NCI-H524 (cell line): Measurements from ENCODE around the gene CFAP141.
A peak's percentile ranks its signal among the peaks of the same experiment; 100 is the strongest.
"Not testable (repeated sequence)": the region's sequence is repeated elsewhere in the genome, so short reads cannot be mapped to it uniquely, and the experiment has no call there.

Experiments
- DNase-seq, 2 experiments: peaks; one replicate each; lab custom pipeline; 2025; lab: John Stamatoyannopoulos, UW

The CFAP141 gene

DNA sequence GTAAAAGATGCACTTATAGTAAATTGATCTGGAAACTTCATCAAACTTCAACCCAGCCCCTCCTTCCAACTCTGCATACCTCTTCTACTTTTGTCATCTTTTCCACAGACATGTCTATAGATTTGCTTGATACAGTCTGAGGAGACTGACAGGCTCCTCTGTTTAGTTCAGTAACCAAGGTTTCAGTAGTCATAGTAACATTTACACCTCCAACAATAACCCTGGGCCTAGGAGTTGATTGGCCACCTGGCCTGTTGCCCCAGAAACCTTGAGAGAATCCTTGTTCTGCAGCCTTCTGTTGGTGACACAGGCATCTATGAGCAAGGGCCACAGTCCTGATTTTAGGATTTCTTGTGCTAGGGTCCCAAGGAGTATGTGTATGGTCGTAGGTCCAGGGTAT lies at the start of gene CFAP141:
Gene CFAP141 (minus strand): TSS at position 138 of the 400 bp plus-strand sequence. CDS start 26 bp downstream, at position 112.
- DNase-seq: no peak

DNA sequence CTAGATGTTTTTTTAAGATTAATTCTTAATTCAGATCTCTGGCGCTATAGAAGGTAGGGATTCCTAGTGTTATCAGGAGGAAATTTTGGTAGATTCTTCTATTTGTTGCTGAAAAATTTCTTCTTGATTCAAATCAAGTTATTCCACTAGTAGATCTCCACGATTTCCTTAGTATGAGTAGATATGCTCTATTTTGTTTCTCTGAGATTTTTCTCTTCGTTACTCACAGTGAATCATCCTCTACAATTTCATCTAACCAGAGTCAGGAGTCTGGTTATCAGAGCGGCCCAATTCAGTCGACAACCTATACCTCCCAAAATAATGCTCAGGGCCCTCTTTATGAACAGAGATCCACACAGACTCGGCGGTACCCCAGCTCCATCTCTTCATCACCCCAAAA lies 47.5 kb upstream of the CFAP141 start:
- DNase-seq: no peak

DNA sequence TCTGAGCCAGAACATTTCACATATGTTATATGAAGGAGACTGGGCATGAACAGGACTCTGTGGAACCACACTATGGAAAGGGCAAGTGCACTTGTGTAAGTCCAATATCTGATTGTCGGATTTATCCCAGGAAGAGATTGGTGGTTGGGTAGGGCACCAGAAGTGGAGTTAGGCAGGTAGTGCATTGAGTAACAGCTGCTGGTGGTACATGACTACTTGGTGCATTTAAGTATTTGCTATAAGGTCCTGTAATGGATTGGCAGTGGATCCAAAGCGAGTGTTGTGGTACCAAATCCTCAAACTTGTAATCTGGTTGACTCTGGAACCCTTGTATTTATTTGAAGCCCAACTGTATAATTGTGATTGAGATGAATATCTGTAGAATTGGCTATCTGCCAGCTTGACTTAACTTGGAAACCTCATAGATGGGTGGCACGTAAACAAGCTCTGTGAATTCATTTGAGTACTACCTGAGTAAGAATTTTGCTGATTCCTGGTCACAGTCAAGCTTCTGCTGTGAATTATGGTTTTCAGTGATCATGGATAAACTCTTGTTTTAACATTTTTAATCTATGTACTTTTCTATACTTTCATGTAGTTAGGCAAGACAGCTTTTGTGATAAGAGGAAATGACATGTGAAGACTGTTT lies 35.7 kb upstream of the CFAP141 start:
- DNase-seq: no peak

DNA sequence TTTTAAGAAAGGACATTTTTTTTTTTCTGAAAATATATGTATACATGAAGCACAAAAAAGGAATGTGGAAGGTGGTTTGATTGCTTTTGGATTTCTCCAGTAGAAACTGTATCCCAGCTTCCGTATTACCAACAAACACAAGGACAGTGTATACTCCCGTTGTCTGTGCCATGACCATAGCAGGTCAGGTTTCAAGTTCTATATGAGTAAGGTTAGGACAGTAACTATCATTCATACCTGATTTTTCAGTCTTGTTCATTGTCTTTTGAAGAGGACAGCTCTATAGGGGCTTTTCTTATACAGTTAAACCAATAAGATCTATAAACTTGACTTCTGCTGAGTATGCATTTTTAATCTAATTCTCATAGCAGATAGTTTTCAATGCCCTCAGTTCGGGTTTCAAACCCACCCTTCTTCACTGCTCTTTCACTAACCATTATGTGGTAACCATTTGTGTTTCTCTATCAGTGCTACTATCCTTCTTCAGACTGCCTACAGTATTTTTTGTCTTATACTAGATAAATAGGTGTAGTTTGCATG lies 34.2 kb upstream of the CFAP141 start:
- DNase-seq: no peak

DNA sequence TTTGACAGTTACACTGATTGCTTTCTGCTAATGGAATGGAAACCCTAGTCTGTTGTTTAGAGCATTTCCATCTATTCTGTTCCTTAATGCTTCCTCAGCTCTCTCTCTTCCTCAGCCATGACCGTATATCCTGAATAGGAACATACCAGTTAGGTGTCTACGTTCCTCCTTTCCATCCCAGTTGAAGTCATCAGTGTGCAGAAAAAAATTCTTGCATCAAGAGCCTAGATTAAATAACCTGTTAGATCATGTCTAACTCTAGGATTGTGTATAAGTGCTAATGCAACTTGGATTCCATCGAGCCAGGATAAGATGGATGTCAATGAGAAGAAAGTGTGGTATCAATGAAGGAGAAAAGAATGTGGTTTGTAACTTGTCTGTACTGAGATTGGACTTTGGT lies 33.4 kb upstream of the CFAP141 start:
- no peak for DNase-seq

DNA sequence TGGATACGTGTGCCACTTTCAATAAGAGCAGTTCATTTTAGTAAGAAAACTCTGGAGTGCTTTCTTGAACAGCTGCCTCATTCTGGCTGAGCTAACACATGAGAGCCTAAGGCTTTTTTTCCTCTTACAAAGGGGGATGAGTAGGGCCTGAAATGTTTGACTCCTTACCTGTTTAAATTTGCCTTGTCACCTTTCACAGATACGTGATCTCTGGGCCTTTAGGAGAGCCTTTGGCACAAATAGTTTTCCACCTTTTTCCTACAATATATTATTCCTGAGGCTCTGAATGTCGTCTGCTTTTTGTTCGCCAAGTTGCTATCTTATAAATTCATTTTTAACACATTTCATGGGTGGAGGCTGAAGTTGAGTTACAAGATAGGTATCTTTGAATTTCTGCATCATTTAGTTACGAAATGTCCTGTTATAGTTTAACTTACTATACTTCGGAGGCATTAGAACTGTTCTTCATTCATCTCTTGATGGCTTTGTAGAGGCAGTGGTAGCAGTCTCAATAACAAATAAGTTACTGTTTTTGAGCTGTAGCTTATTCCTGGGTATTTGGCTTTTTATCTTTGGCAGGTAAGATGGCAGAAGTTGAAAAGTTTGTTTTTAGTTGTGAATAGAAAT lies 31.9 kb upstream of the CFAP141 start:
- DNase-seq: no peak

DNA sequence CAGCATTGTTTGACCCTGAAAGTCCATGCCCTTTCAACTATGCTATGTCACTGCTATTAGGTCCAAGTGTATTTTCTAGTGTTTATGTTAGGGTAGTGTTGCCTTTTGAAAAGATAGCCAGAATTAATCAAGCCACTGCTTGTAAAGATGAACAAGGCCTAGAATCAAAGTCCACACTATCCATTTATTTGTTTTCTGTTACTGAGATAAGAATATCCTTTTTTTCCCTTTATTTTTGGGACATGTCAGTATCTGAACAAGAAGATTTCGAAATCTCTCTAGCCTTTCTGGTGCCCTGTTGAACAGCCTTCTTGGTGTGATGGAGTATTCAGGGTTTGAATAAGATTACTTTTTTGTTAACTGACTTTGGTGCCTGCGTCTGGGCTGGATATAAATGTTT lies 31.3 kb upstream of the CFAP141 start:
- DNase-seq: no peak

DNA sequence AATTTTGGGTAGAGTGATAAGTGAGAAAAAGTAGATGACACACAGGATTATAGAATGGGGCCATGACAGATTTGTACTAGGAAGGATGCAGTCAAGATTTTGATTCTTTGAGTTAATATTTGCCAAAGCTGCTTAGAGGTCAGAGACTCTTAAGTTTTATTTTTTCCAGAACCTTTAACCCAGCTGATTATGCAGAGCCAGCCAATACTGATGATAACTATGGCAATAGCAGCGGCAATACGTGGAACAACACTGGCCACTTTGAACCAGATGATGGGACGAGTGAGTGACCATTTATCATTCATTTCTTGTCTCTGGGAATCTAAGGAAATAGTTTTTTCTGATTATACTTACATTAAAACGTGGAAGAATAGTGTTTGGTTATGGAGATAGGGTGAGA lies 30.7 kb upstream of the CFAP141 start:
- no peak for DNase-seq

DNA sequence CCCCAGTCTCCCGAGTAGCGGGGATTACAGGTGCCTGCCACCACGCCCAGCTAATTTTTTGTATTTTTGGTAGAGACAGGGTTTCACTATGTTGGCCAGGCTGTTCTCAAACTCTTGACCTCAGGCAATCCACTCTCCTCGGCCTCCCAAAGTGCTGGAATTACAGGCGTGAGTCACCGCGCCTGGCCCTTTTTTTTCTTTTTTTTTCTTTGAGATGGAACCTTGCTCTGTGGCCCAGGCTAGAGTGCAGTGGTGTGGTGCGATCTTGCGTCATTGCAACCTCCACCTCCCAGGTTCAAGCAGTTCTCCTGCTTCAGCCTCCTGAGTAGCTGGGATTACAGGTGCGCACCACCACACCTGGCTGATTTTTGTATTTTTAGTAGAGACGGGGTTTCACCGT lies 27.0 kb upstream of the CFAP141 start:
- DNase-seq: not testable (repeated sequence)

DNA sequence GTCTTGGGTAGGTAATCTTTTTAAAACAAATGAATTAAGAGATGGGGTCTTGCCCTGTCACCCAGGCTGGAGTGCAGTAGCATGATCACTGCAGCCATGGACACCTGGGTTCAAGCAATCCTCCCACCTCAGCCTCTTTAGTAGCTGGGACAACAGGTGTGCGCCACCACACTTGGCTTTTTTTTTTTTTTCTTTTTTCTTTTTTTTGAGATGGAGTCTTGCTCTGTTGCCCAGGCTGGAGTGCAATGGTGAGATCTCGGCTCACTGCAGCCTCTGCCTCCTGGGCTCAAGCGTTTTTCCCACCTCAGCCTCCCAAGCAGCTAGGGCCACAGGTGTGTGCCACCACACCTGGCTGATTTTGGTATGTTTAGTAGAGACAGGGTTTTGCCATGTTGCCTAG lies 25.0 kb upstream of the CFAP141 start:
- DNase-seq: not testable (repeated sequence)

DNA sequence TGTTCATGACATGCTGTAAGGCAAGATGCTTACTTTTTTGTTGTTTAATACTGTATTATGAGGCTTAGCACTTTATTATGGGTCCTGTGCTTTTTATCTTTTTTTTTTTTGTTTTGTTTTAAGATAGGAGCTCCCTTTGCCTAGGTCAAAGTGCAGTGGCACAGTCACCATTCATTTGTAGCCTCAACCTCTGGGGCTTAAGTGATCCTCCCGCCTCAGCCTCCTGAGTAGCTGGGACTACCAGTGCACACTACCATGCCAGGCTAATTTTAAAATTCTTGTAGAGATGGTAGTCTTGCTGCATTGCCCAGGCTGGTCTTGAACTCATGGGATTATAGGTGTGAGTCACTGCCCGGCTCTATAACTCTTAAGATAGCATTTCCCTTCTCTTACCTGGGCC lies 19.2 kb upstream of the CFAP141 start:
- no peak for DNase-seq

DNA sequence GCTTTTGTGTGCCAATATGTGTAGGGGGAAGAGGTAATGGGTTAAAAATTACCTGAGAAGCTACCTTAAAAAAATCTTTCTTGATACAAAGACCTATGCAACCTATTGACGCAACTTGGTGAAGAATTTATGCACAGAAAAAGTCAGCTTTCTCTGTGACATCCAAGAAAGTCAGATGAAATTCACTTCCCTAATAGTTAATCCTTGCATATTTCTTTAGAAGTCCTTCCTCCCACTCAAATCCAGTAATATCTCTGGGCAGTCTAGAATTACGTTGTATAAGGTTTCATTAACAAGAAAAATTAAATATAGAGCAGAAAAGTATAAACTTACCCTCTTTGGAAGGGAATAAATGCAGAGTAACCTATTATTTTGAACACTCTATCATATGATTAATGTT lies 17.5 kb upstream of the CFAP141 start:
- no peak for DNase-seq

DNA sequence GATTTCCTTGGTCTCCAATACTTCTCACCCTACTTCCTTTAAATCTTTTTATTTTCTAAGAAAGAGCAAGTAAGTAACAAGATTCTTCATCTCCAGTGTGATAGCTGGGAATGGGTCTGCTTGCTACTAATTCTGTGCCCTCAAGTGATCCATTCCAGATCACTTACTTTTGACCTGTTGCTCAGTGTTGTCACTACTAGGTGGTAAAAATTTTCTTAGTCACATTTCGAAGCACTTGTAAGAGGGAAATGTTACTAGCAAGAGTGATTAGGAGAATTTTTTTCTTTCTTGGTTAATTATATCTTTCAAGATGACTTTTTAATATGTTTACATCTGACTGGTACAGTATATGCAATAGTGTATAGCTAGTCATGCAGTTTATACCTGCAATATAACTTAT lies 16.8 kb upstream of the CFAP141 start:
- no peak for DNase-seq

DNA sequence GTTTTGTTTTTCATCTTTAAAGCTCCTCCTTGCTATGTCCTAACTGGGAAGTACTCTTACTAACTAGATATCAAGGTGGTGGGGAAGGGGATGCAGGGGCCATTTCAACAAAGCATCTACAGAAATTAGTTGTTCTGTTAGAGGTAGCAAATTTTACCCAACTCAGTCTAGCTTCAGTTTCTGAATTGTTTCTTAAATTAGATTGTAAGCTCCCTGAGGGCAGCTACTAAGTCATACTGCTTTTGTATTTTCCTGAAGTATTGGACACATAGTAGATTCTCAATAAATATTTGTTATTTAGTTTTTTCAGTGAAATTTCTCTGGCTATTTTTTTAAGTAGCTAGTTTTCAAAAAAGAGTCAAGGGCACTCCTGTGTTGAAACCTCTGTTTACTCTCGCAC lies 16.4 kb upstream of the CFAP141 start:
- DNase-seq: no peak

DNA sequence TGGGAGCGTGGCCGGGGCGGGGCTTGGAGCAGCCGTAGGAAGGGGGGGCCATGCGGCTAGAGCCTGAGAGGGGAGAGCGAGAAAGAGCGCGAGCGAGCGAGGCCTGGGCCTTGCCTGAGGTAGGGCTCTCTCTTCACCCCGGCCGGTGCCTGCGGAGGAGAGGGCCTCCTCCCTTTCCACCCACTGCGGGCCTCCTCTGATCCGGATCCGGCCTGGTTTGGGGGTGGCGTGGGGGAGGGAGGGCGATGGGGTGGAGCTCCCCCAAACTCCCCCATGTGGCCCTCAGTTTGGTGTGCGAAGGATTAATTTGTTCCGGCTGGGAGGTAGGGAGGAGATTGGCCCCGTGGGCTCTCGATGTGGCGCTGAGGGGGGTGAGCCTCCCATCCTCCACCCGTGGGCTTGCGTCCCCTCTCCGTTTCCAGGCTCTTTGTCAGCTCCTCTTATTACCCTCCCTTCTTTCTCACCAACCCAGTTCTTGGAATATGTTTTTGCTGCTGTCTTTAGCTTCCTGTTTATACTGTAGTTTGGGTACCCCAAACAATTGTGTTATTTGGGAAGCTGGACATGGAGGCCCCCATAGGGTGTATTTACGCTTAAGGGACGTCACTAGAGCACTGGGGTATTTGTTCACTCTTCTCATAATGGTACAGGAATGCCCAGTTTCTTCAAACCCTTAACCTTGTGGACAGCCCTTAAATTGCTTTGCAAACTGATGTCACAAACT lies 15.3 kb upstream of the CFAP141 start:
- DNase-seq: peak; percentile 7 to 37

DNA sequence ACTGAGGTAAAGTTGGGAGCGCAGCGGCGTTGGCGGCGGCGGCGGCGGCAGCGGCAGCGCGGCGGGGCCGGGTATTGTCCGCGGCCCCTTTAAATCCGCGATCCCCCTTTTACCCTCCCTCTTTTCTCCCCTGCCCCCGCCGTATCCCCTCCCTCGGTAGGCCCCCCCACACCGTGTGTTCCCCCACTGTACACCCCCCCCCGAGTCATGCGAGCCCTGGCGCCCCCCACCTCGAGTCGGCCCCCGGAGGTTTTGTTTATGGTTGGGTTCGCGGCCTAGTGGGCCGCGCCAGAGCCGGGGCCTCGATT lies 14.8 kb upstream of the CFAP141 start:
- no peak for DNase-seq

DNA sequence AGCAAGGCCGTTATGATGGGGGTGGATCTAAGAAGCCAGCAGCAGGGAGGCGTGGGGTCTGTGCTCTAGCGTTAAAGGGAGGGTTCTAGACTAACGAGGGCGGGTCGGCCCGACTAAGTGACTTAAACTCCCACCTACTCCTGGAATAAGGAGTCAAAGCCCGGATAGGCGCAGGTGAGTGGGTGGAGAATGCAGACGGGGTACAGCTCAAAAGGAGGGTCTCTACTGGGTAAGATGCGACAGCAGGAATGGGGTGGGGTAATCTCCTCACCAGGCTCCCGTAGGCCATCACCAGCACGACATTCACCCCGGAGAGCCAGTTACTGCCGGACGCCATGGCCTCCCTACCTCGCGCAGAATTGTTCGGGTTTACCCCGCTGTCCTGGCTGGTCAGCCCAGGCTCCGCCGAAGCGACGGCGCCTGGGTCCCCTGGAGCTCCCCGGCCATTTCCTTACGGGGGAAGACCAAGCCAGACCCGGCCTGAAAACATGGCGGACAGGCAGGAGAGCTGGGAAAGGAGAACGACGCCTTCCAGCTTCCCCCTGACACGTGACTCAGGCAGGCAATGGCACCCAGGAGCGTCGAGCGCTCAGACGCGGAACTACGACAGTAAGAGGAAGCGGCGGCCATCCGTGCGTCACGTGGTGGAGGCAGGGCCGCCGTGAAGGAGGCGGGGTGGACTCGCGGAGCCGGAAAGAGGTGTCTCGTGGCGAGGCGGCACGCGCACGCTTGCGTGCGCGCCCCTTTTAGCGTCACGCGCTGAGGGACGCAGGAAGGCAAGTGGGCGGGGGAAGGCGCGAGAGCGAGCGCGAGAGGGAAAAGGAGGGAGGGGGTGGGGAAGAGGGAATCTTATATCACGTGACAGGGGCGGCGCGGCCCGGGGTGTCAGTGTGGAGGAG lies 14.2 kb upstream of the CFAP141 start, which contains the start of gene UBAP2L:
Gene UBAP2L (plus strand): TSS at position 885 of the 899 bp plus-strand sequence. CDS start 4,169 bp downstream, outside the sequence.
- DNase-seq: peak; percentile 98 to 99

DNA sequence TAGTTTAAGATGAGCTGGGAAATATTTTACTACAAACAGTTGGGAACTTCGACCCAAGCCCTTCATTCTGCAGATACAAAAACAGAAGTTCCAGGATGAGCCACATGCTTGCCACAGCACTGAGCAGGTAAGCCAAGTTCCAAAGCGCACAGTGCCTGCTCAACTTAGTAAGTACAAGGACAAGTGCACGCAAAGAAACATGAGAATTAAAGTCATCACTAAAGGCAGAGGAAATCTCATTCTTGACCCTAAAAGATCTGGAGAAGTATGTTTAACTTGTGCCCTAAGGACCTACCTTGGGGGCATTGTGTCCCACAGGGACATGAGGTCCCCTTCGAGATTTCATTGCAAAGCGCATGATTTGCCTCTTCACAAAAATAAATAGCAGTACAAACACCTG lies 13.4 kb upstream of the CFAP141 start:
- no peak for DNase-seq

DNA sequence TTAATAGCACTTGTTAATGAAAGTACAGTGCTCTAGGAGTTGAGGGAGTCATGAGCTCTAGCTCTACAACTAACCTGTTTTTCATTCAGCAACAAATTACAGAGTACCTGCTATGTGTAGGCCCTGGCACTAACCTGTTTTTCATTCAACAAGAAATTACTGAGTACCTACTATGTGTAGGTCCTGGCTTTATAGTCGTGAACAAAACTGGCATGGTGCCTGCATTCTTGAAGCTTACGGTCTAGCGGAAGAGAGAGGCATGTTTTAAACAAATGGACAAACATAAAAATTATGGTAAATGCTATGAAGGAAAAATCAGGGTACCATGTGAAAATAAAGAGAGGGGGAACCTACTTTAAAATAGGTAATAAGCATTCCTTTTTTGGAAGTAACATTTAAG lies 12.4 kb upstream of the CFAP141 start:
- no peak for DNase-seq

DNA sequence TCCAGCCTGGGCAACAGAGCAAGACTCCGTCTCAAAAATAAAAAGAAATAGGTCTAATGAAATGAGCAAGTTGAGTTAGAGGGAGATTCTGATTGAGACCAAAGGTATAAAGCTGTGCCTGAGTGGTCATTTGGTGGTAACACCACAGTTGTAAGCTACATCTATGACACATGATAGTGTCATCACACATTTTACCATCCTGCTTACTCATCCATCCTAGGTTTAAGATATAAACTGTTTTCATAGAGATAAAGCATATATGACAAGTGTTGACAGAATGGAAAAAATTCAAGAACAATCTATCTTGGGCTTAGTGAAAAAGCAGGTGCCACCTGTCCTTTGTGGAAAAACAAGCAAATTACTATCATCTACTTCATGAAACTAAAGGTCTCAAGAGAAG lies 7.1 kb upstream of the CFAP141 start:
- no peak for DNase-seq

DNA sequence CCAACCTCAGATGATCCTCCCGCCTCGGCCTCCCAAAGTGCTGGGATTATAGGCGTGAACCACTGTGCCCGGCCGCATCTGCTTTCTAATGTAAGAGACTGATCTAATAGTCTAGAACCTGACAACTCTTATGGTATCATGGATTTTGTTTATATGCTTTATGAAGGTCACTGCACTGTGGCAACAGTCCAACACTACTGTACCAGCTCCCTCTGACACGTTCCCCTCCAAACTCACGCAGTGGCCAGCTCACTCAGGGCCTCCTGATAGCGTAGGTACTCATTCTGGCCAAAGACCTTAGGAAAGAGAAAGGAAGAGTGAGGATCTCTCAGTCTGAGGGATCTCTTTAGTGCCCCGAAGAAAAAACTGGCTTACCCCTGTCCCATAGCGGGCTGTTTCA lies 6.0 kb upstream of the CFAP141 start:
- no peak for DNase-seq
